T-helper 2 cell treated with Interferon-gamma antibody and Interleukin-4, amounts not matched to agents 5 μg/mL and 100 μg/mL, for 36 hours (primary cell): ENCODE measurements around the gene CCDC192.

Experiments
- DNase-seq: peaks from one replicate; pipeline ENCODE4 v3.0.0; 2021; ENCODE audit warnings: low spot score
- H3K27ac Mint-ChIP-seq: one replicate; pipeline ENCODE4 v1.8.0; 2021; ENCODE audit warnings: mild to moderate bottlenecking, mixed read lengths
- H3K27me3 Mint-ChIP-seq: one replicate; pipeline ENCODE4 v1.8.0; 2021; ENCODE audit warnings: low read depth, mixed read lengths
- H3K36me3 Mint-ChIP-seq: one replicate; pipeline ENCODE4 v1.8.0; 2021; ENCODE audit warnings: low read depth, mixed read lengths
- H3K4me1 Mint-ChIP-seq: one replicate; pipeline ENCODE4 v1.8.0; 2021; ENCODE audit warnings: low read depth, mixed read lengths
- H3K4me3 Mint-ChIP-seq: one replicate; pipeline ENCODE4 v1.8.0; 2022; ENCODE audit warnings: mild to moderate bottlenecking, moderate library complexity, mixed read lengths
- H3K9me3 Mint-ChIP-seq: one replicate; pipeline ENCODE4 v1.8.0; 2021; ENCODE audit warnings: mixed read lengths

The CCDC192 gene

DNA sequence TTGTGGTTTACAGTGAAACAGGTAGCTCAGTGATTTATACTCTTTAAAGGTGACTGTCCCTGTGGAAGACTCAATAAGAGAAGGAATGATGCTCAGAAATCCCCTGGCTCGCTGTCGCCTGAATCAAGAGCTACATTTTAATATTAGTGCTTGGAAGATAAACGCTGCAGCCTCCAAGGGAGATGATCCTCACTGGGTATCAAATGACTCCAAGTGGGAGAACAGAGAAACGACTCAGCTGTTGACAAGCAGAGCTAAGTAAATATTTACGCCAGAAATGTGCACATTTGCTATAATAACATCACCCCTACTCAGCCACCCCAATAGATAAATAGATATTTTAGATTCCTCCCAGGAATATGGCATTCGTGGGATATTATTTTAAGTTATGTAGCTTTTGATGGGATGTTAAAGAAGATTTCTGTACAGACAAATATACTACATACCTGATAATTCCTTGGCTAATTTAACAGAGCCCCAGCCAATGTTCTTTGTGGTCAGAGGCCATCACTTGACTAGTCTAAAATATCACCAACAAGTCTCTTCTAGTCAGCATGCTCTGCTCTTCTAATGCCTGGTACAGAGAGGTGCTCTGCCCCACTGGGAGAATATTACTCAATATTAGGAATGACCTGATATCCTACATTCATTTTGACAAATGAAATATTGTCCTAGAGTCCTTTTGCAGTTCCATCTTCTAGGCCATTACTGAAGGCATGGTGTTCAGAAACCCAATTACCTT is 18.3 kb upstream of the CCDC192 start:
- DNase-seq = no peak
- Mint-ChIP-seq H3K27me3 (no peaks in the 10 kb centered on the region), H3K27ac (no peak overlapping the region), H3K9me3 (no peaks in the 10 kb centered on the region), H3K36me3 (no peaks in the 10 kb centered on the region), H3K4me1 (no peaks in the 10 kb centered on the region), H3K4me3 (no peak overlapping the region)

DNA sequence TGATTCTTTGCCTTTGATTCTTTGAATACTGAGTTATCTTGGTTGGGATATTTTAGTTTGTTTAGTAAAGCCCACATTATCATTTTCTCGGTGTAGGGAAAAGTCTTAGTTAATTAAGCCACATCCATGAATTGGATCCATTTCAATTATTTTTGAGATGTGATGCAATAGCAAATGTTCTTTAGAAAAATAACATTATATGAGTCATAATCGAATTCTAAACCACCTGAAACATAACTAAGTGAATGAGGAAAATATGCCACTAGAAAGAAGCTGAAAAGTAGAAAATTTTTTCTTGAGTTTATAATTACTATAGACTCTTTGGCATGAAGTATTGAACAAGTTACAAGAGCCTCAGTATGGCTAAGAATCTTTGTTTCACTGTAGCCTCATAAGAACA is 17.5 kb upstream of the CCDC192 start:
- H3K4me3 Mint-ChIP-seq = no peak overlapping the region
- H3K36me3 Mint-ChIP-seq = no peaks in the 10 kb centered on the region
- H3K27ac Mint-ChIP-seq = no peak overlapping the region
- no peaks in the 10 kb centered on the region for H3K27me3 Mint-ChIP-seq
- no peaks in the 10 kb centered on the region for H3K9me3 Mint-ChIP-seq
- H3K4me1 Mint-ChIP-seq = no peaks in the 10 kb centered on the region
- no peak for DNase-seq

- Mint-ChIP-seq H3K36me3 (no peaks in the 10 kb centered on the region), H3K4me3 (no peak overlapping the region), H3K4me1 (no peaks in the 10 kb centered on the region), H3K27me3 (no peaks in the 10 kb centered on the region), H3K9me3 (no peaks in the 10 kb centered on the region), H3K27ac (no peak overlapping the region)
- DNase-seq = no peak
These were observed 16.8 kb upstream of the CCDC192 start for GRCh38 chr5:127686424-127686823.

DNA sequence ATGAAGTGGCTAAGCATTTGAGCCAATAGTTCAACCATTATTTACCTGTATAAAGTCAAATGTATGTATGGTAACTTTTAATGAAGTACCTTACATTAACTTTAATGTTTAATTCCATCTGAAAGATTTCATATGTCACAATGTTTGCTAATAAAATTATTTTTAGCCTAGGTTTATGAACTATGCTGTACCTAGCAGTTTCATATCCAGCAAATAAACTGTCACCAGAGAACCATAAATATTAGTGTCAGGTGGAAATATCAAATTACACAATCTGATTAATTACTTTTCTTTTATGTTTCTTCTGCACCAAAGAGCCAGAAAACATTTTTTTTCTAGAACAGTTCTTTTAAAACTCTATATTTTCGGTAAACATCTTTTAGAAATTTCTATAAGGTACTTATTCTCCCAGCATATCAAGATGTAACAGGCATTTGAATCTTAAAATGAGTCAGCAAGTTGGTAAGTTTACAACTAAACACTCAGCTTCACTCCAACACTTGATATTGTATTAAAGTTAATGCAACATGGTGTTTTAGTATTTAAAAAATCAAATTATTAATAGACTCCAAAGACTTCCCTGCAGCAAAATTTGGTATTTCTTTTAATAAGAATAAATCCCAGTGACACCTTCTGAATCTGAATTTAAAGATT is 8.5 kb upstream of the CCDC192 start:
- Mint-ChIP-seq H3K27me3 (peaks cover 2% of the 10 kb centered on the region), H3K4me1 (no peaks in the 10 kb centered on the region), H3K27ac (no peak overlapping the region), H3K9me3 (no peaks in the 10 kb centered on the region), H3K4me3 (no peak overlapping the region), H3K36me3 (no peaks in the 10 kb centered on the region)
- DNase-seq = no peak

GRCh38 chr5:127695346-127695745 is 7.8 kb upstream of the CCDC192 start:
- H3K4me3 Mint-ChIP-seq = no peak overlapping the region
- no peaks in the 10 kb centered on the region for H3K36me3 Mint-ChIP-seq
- H3K27ac Mint-ChIP-seq = no peak overlapping the region
- no peaks in the 10 kb centered on the region for H3K9me3 Mint-ChIP-seq
- no peak for DNase-seq
- no peaks in the 10 kb centered on the region for H3K4me1 Mint-ChIP-seq
- peaks cover 2% of the 10 kb centered on the region for H3K27me3 Mint-ChIP-seq

DNA sequence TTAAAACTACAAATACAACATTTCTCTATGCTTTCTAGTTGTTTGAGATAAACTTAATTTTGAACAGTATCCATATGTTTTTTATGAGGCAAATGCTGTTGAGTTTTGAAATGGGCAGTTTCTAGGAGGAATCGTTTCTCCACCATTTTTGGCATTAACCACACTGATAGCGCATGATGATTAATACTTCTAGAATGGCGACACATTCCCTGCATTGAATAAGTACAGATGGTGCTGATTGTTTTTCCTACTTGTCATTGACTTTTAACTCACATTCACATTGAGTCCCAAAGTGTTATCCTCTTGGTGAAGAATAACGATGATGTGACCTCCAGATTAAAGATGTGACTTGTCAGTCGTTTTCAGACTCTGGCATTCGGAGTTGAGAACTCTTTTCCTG is 6.5 kb upstream of the CCDC192 start:
- no peaks in the 10 kb centered on the region for H3K9me3 Mint-ChIP-seq
- no peaks in the 10 kb centered on the region for H3K36me3 Mint-ChIP-seq
- H3K27me3 Mint-ChIP-seq = peaks cover 2% of the 10 kb centered on the region
- no peaks in the 10 kb centered on the region for H3K4me1 Mint-ChIP-seq
- no peak overlapping the region for H3K27ac Mint-ChIP-seq
- no peak for DNase-seq
- H3K4me3 Mint-ChIP-seq = no peak overlapping the region

- Mint-ChIP-seq H3K9me3 (no peaks in the 10 kb centered on the region), H3K4me3 (no peak overlapping the region), H3K36me3 (no peaks in the 10 kb centered on the region), H3K27me3 (peaks cover 2% of the 10 kb centered on the region), H3K27ac (no peak overlapping the region), H3K4me1 (no peaks in the 10 kb centered on the region)
- no peak for DNase-seq
These were observed 5.1 kb upstream of the CCDC192 start for GRCh38 chr5:127697894-127698600.

- H3K4me3 Mint-ChIP-seq = no peak overlapping the region
- no peaks in the 10 kb centered on the region for H3K4me1 Mint-ChIP-seq
These were observed 3.8 kb upstream of the CCDC192 start for GRCh38 chr5:127699416-127699815.

GRCh38 chr5:127700237-127700766 is 2.9 kb upstream of the CCDC192 start:
- no peak for DNase-seq
- H3K9me3 Mint-ChIP-seq = no peaks in the 10 kb centered on the region
- H3K27ac Mint-ChIP-seq = no peak overlapping the region
- H3K27me3 Mint-ChIP-seq = no peaks in the 10 kb centered on the region
- no peak overlapping the region for H3K4me3 Mint-ChIP-seq
- no peaks in the 10 kb centered on the region for H3K36me3 Mint-ChIP-seq
- no peaks in the 10 kb centered on the region for H3K4me1 Mint-ChIP-seq

More at GRCh38 chr5:127699416-127699815, 3.8 kb upstream of the CCDC192 start:
- no peak for DNase-seq
- H3K27ac Mint-ChIP-seq = no peak overlapping the region
- H3K9me3 Mint-ChIP-seq = no peaks in the 10 kb centered on the region
- H3K36me3 Mint-ChIP-seq = no peaks in the 10 kb centered on the region
- no peaks in the 10 kb centered on the region for H3K27me3 Mint-ChIP-seq

- H3K27ac Mint-ChIP-seq = no peak overlapping the region
- no peak for DNase-seq
- H3K4me1 Mint-ChIP-seq = no peaks in the 10 kb centered on the region
- H3K27me3 Mint-ChIP-seq = peaks cover 2% of the 10 kb centered on the region
- H3K9me3 Mint-ChIP-seq = no peaks in the 10 kb centered on the region
- H3K36me3 Mint-ChIP-seq = no peaks in the 10 kb centered on the region
- no peak overlapping the region for H3K4me3 Mint-ChIP-seq
These were observed 757 bp upstream of the CCDC192 start for GRCh38 chr5:127702434-127702833.

GRCh38 chr5:127705120-127705892 is 2.1 kb downstream of the CCDC192 start:
- H3K27me3 Mint-ChIP-seq = peaks cover 2% of the 10 kb centered on the region
- no peak overlapping the region for H3K27ac Mint-ChIP-seq
- no peaks in the 10 kb centered on the region for H3K9me3 Mint-ChIP-seq
- H3K4me3 Mint-ChIP-seq = no peak overlapping the region
- no peaks in the 10 kb centered on the region for H3K36me3 Mint-ChIP-seq
- no peaks in the 10 kb centered on the region for H3K4me1 Mint-ChIP-seq
- no peak for DNase-seq

- Mint-ChIP-seq H3K27ac (no peak overlapping the region), H3K36me3 (no peaks in the 10 kb centered on the region), H3K27me3 (peaks cover 2% of the 10 kb centered on the region), H3K4me1 (no peaks in the 10 kb centered on the region), H3K4me3 (no peak overlapping the region), H3K9me3 (no peaks in the 10 kb centered on the region)
- no peak for DNase-seq
These were observed 3.5 kb downstream of the CCDC192 start for GRCh38 chr5:127706691-127707090.

DNA sequence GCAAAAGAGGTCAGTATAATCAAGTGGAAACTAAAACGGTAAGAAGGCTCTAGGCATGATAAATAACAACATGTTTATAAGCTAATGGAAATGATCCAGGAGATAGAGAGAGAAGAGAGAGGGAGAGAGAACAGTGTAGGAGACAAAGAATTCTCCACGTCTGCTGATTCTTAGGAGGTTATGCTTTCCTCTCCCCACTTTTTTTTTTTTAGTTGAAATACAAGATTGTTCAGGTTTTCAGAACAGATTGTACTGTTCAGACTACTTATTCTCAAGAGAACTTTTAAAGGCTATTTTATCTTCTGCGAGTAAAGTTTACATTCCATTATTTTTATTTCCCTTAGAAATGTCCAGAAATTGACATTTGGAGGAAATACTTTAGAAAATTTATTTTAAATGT is 4.0 kb downstream of the CCDC192 start:
- H3K9me3 Mint-ChIP-seq = no peaks in the 10 kb centered on the region
- H3K27ac Mint-ChIP-seq = no peak overlapping the region
- no peaks in the 10 kb centered on the region for H3K4me1 Mint-ChIP-seq
- H3K27me3 Mint-ChIP-seq = peaks cover 2% of the 10 kb centered on the region
- H3K4me3 Mint-ChIP-seq = no peak overlapping the region
- no peaks in the 10 kb centered on the region for H3K36me3 Mint-ChIP-seq
- DNase-seq = no peak
